Stimulated activated CD8-positive, alpha-beta memory T cell treated with anti-CD3 and anti-CD28 coated beads, Interleukin-12 subunit alpha, Interleukin-12 subunit beta, amount 100 ng/mL, for 24 hours (primary cell): Measurements from ENCODE around the gene HMGCS2.
A peak's percentile ranks its signal among the peaks of the same experiment; 100 is the strongest.
"Not testable (repeated sequence)": the region's sequence is repeated elsewhere in the genome, so short reads cannot be mapped to it uniquely, and the experiment has no call there.

ENCODE experiments used
- DNase-seq: peaks from one replicate; pipeline ENCODE4 v3.0.0-alpha.2; 2020; ENCODE audit errors: extremely low read depth

Gene HMGCS2

GRCh38 chr1:119731741-119732430, 36.8 kb downstream of the HMGCS2 start:
- DNase-seq = no peak

- no peak for DNase-seq
Observed at GRCh38 chr1:119731060-119731459, 37.6 kb downstream of the HMGCS2 start.

GRCh38 chr1:119729044-119729443, 39.7 kb downstream of the HMGCS2 start:
- no peak for DNase-seq

GRCh38 chr1:119727991-119728390, 40.7 kb downstream of the HMGCS2 start:
- DNase-seq = no peak

- DNase-seq = no peak
Observed at GRCh38 chr1:119725626-119726025, 43.1 kb downstream of the HMGCS2 start.

- DNase-seq = no peak
Observed at GRCh38 chr1:119724611-119725218, 44.0 kb downstream of the HMGCS2 start.

- no peak for DNase-seq
Observed at GRCh38 chr1:119721896-119722295, 46.8 kb downstream of the HMGCS2 start.

- no peak for DNase-seq
Observed at GRCh38 chr1:119720866-119721440, 47.8 kb downstream of the HMGCS2 start.

- DNase-seq = no peak
Observed at GRCh38 chr1:119718972-119719371, 49.7 kb downstream of the HMGCS2 start.

GRCh38 chr1:119718409-119718808, 50.3 kb downstream of the HMGCS2 start:
- no peak for DNase-seq

- DNase-seq = no peak
Observed at GRCh38 chr1:119715542-119715941, 53.2 kb downstream of the HMGCS2 start.

GRCh38 chr1:119714583-119714982, 54.1 kb downstream of the HMGCS2 start:
- no peak for DNase-seq

GRCh38 chr1:119713749-119714456, 54.8 kb downstream of the HMGCS2 start:
- no peak for DNase-seq

- no peak for DNase-seq
Observed at GRCh38 chr1:119713039-119713748, 55.5 kb downstream of the HMGCS2 start.

GRCh38 chr1:119712342-119713038, 56.2 kb downstream of the HMGCS2 start:
- peak; percentile 14 for DNase-seq

- DNase-seq = no peak
Observed at GRCh38 chr1:119711804-119712341, 56.8 kb downstream of the HMGCS2 start, which contains the start of gene PHGDH. PHGDH (plus strand) TSS chr1:119711934; CDS start chr1:119712023, 89 bp downstream.

- DNase-seq = not testable (repeated sequence)
Observed at GRCh38 chr1:119711356-119711803, 57.3 kb downstream of the HMGCS2 start.

- DNase-seq = not testable (repeated sequence)
Observed at GRCh38 chr1:119706599-119706998, 62.1 kb downstream of the HMGCS2 start.

GRCh38 chr1:119703666-119704450, 64.8 kb downstream of the HMGCS2 start:
- DNase-seq = no peak

GRCh38 chr1:119702384-119702783, 66.3 kb downstream of the HMGCS2 start:
- DNase-seq = no peak
